Common myeloid progenitor, CD34-positive (primary cell): ENCODE data around the gene PSMC4.

ENCODE experiments used
- CTCF ChIA-PET: fragments of 350-600 bp; sonication (Branson Sonifier 250); formaldehyde crosslinking; loops from one replicate; lab custom pipeline; 2021; ENCODE audit warnings: antibody characterized with exemption; lab: Charles Lee
- POLR2A ChIA-PET: fragments of 350-600 bp; sonication (Branson Sonifier 250); formaldehyde crosslinking; loops from one replicate; lab custom pipeline; 2021; ENCODE audit warnings: antibody characterized with exemption; lab: Charles Lee
- DNase-seq, 3 donors: peaks; one replicate each; pipeline versions ENCODE4 v3.0.0 to v3.0.0-alpha.2; 2013
- H3K27ac ChIP-seq, 2 experiments: 1 replicate in 1 of 2; 2 replicates in 1 of 2; pipeline ENCODE4 v1.7.0; 2013; ENCODE audit warnings: inconsistent platforms in 2 of 2, low read length in 2 of 2, mild to moderate bottlenecking in 2 of 2, low read depth in 1 of 2, moderate library complexity in 1 of 2; ENCODE audit not compliant: severe bottlenecking in 2 of 2, insufficient read depth in 1 of 2, poor library complexity in 1 of 2
- H3K27me3 ChIP-seq, 5 experiments: replicated peaks in 2 of 5; 1 replicate in 3 of 5; 2 replicates in 2 of 5; pipeline versions ENCODE4 v1.6.1 to v1.7.0; 2013; ENCODE audit warnings: low read length in 4 of 5, mild to moderate bottlenecking in 2 of 5, moderate library complexity in 2 of 5, inconsistent platforms in 1 of 5; ENCODE audit not compliant: insufficient read depth in 5 of 5, control insufficient read depth in 4 of 5
- H3K36me3 ChIP-seq, 4 experiments: 1 replicate in 2 of 4; 2 replicates in 2 of 4; pipeline versions ENCODE4 v1.6.1 to v1.7.0; 2013; ENCODE audit warnings: low read length in 3 of 4, control low read depth in 1 of 4, mild to moderate bottlenecking in 1 of 4; ENCODE audit not compliant: control insufficient read depth in 4 of 4, insufficient read depth in 4 of 4
- H3K4me1 ChIP-seq, 4 experiments: 1 replicate in 3 of 4; 2 replicates in 1 of 4; pipeline versions ENCODE4 v1.6.1 to v1.7.1; 2013; ENCODE audit warnings: low read length in 3 of 4, mild to moderate bottlenecking in 3 of 4, control low read depth in 1 of 4, inconsistent platforms in 1 of 4, moderate library complexity in 1 of 4; ENCODE audit not compliant: control insufficient read depth in 4 of 4, insufficient read depth in 4 of 4; ENCODE audit errors: control extremely low read depth in 1 of 4
- H3K4me3 ChIP-seq, 7 experiments: 1 replicate in 4 of 7; 2 replicates in 3 of 7; pipeline versions ENCODE4 v1.5.1 to v1.7.0; 2013; ENCODE audit warnings: mild to moderate bottlenecking in 7 of 7, low read length in 6 of 7, moderate library complexity in 6 of 7, inconsistent platforms in 2 of 7, low read depth in 2 of 7, control low read depth in 1 of 7; ENCODE audit not compliant: insufficient read depth in 4 of 7, control insufficient read depth in 1 of 7; ENCODE audit errors: extremely low read depth in 1 of 7
- H3K9me3 ChIP-seq, 5 experiments: 1 replicate in 4 of 5; 2 replicates in 1 of 5; pipeline versions ENCODE4 v1.6.1 to v1.7.1; 2013; ENCODE audit warnings: low read length in 4 of 5, mild to moderate bottlenecking in 2 of 5, inconsistent platforms in 1 of 5, low read depth in 1 of 5, moderate library complexity in 1 of 5; ENCODE audit not compliant: control insufficient read depth in 4 of 5, insufficient read depth in 2 of 5; ENCODE audit errors: control extremely low read depth in 1 of 5
- WGBS: methylation state at CpG from one replicate; pipeline ENCODE4 v1.1.5; 2013; ENCODE audit not compliant: insufficient coverage; 5-methylcytosine and 5-hydroxymethylcytosine counted together

The PSMC4 gene

DNA sequence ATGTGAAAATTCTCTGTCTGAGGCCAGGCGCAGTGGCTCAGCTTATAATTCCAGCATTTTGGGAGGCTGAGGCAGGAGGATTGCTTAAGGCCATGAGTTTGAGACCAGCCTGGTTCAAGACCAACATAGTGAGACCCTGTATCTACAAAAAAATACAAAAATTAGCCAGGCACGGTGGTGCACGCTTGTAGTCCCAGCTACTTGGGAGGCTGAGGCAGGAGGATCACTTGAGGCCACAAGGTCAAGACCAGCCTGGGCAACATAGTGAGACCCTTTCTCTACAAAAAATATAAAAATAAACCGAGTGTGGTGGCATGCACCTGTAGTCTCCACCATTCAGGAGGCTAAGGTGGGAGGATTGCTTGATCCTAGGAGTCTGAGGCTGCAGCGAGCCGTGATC lies 34.3 kb upstream of the PSMC4 start:
- Histone ChIP-seq H3K36me3 (no peaks in the 10 kb centered on the region), H3K4me1 (peaks cover 4 to 9% (median 8%) of the 10 kb centered on the region in 4 experiments), H3K4me3 (no peak overlapping the region), H3K27me3 (peaks cover 0 to 89% (median 48%) of the 10 kb centered on the region in 5 experiments), H3K9me3 (peaks cover 2 to 16% (median 10%) of the 10 kb centered on the region in 5 experiments), H3K27ac (no peak overlapping the region)
- POLR2A ChIA-PET, result no interaction called here
- 88% methylated on average over 2 of the region's 6 CpGs for WGBS
- DNase-seq, result no peak
- CTCF ChIA-PET, result interaction anchor here (1.2 kb wide), 1 partner anchor 8 kb away, joined by 5 read pairs; no protein-coding TSS in a partner anchor

DNA sequence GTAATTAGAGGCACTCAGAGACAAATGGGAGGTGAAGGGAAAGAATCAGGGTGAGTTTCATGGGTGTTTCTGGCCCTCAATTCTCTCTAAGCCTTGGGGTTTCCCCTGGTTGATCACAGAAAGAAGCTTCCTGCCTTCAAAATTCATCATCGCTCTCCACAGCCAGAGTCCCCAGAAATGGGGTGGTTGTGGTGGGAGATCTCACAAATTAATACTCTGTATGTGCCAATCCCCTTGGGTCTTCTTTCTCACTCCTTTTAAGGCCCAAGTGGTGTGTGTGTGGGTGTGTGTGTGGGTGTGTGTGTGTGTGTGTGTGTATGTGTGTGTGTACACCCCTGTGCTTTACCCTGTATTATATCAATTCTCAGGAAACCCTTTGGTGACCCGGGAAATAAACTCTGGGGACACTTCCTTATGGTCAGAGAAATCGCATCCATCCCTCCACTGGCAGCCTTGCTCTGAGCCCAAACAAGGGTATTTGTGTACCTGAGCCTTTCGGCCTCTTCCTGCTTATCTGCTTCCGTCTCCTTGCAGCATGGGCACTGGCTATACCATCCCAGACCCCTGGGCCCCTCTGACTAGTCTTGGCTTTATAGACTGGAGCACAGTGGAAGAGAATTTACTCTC lies 33.8 kb upstream of the PSMC4 start:
- peaks cover 2 to 16% (median 10%) of the 10 kb centered on the region in 5 experiments for H3K9me3 ChIP-seq
- POLR2A ChIA-PET, result no interaction called here
- H3K27me3 ChIP-seq, result peaks cover 0 to 85% (median 48%) of the 10 kb centered on the region in 5 experiments
- CTCF ChIA-PET, result interaction anchor here (1.2 kb wide), 1 partner anchor 7 kb away, joined by 5 read pairs; no protein-coding TSS in a partner anchor
- WGBS, result 35% methylated on average over 4 of the region's 5 CpGs
- H3K4me1 ChIP-seq, result peaks cover 8 to 14% (median 12%) of the 10 kb centered on the region in 4 experiments
- H3K36me3 ChIP-seq, result no peaks in the 10 kb centered on the region
- H3K27ac ChIP-seq, result no peak overlapping the region
- no peak for DNase-seq
- no peak overlapping the region for H3K4me3 ChIP-seq

DNA sequence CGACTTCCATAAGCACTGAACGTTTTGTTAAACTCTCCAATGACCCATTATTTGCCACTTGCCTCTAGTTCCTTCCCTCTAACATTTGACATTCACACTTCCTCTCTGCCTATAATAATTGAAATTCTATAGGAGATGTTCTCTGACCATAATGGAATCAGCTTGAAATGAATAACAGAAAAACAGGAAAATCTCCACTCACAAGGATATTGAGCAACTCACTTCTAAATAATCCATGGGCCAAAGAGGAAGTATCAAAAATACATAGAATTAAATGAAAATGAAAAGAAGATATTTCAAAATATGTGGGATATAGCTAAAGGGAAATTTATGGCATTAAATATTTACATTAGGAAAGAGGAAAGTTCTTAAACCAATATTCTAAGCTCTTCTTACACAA lies 33.2 kb upstream of the PSMC4 start:
- peaks cover 12 to 18% (median 15%) of the 10 kb centered on the region in 4 experiments for H3K4me1 ChIP-seq
- H3K27ac ChIP-seq, result no peak overlapping the region
- CTCF ChIA-PET, result interaction anchor here (1.2 kb wide), 1 partner anchor 33 kb away, joined by 3 read pairs; the partner anchor contains the start of gene PSMC4
- peaks cover 0 to 81% (median 48%) of the 10 kb centered on the region in 5 experiments for H3K27me3 ChIP-seq
- DNase-seq, result no peak
- WGBS, result 38% methylated on average over 1 of the region's 2 CpGs
- peaks cover 2 to 16% (median 10%) of the 10 kb centered on the region in 5 experiments for H3K9me3 ChIP-seq
- no peak overlapping the region for H3K4me3 ChIP-seq
- POLR2A ChIA-PET, result no interaction called here
- H3K36me3 ChIP-seq, result no peaks in the 10 kb centered on the region

DNA sequence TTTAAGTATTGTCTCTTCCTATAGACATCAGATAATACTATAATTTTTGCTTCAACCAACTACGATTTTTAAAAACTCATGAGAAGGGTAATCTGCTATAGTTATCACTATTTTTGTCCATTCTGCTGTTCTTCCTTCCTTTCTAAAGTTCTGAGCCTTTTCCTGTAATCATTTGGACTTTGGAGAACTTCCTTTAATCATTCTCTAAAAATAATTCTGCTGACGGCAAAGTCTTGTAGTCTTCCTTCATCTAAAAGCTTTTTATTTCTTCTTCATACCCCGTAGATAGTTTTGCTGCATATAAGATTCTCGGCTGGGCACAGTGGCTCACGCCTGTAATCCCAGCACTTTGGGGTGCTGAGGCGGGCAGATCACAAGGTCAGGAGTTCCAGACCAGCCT lies 31.4 kb upstream of the PSMC4 start:
- CTCF ChIA-PET, result interaction anchor here (1.1 kb wide), 1 partner anchor 31 kb away, joined by 4 read pairs; no protein-coding TSS in a partner anchor
- DNase-seq, result no peak
- no peak overlapping the region for H3K4me3 ChIP-seq
- peaks cover 2 to 16% (median 10%) of the 10 kb centered on the region in 5 experiments for H3K9me3 ChIP-seq
- POLR2A ChIA-PET, result interaction anchor here (0.6 kb wide), 1 partner anchor 1256 kb away, joined by 3 read pairs; no protein-coding TSS in a partner anchor
- peaks cover 15 to 21% (median 17%) of the 10 kb centered on the region in 4 experiments for H3K4me1 ChIP-seq
- 84% methylated on average over 5 of the region's 6 CpGs for WGBS
- peaks cover 0 to 79% (median 41%) of the 10 kb centered on the region in 5 experiments for H3K27me3 ChIP-seq
- H3K27ac ChIP-seq, result no peak overlapping the region
- H3K36me3 ChIP-seq, result no peaks in the 10 kb centered on the region

DNA sequence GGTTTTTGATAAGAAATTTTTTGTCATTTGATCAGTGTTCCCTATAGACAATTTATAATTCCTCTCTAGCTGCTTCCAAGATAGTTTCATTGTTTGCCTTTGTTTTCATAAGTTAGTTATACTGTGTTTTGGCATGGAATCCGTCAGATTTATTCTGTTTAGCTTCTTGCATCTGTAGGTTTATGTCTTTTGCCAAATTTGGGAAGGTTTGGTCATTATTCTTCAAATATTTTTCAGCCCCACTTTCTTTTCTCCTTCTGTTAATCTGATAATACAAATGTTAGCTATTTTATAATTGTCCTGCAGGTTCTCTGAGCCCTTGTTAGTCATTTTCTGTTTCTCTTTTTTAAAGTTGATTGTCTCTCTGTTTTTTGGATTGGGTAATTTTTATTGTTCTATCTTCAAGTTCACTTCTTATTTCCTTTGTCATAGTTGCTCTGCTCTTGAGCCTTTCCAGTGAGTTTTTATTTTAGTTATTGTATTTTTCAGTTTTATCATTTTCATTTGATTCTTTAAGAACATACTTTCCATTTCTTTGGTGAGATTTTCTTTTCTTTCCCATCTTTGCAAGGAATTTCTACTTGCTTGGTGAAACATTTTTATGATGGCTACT lies 30.6 kb upstream of the PSMC4 start:
- Histone ChIP-seq H3K36me3 (no peaks in the 10 kb centered on the region), H3K9me3 (peaks cover 2 to 16% (median 10%) of the 10 kb centered on the region in 5 experiments), H3K4me3 (no peak overlapping the region), H3K4me1 (peaks cover 15 to 21% (median 17%) of the 10 kb centered on the region in 4 experiments), H3K27me3 (peaks cover 0 to 78% (median 43%) of the 10 kb centered on the region in 5 experiments), H3K27ac (no peak overlapping the region)
- WGBS, result no CpG with 5 or more reads among the region's 1 CpG
- POLR2A ChIA-PET, result interaction anchor here (0.6 kb wide), 1 partner anchor 1257 kb away, joined by 3 read pairs; no protein-coding TSS in a partner anchor
- no peak for DNase-seq
- CTCF ChIA-PET, result interaction anchor here (1.1 kb wide), 1 partner anchor 30 kb away, joined by 4 read pairs; no protein-coding TSS in a partner anchor

DNA sequence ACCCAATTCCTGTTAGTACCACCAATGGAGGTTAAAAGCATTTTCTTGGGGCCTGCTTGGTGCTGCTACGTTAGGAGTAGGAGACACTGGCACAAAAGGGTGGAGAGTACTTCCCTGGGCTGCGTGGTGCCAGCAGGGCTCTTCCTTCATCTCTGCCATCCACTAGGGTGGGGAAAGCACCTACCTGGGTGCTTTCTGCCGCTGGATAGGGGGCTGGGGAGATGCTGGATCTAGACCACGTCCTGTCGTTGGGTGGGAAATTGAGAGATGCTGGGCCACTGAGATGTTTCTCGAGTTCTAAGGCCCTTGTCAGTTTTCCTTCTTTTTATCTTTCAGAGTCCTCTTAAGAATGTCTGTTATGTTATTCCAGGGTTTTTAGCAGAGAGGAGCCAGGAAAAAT lies 29.8 kb upstream of the PSMC4 start:
- ChIA-PET CTCF (interaction anchor here (1.4 to 2.1 kb wide), 2 partner anchors 12 to 29 kb away, joined by 6 to 13 read pairs; partner anchors contain the start of gene PSMC4), POLR2A (interaction anchor here (1.4 kb wide), 1 partner anchor 12 kb away, joined by 4 read pairs; no protein-coding TSS in a partner anchor)
- H3K36me3 ChIP-seq, result no peaks in the 10 kb centered on the region
- DNase-seq, result no peak
- 22% methylated on average over 4 of the region's 6 CpGs for WGBS
- peaks cover 2 to 16% (median 10%) of the 10 kb centered on the region in 5 experiments for H3K9me3 ChIP-seq
- no peak overlapping the region for H3K27ac ChIP-seq
- peaks cover 15 to 21% (median 17%) of the 10 kb centered on the region in 4 experiments for H3K4me1 ChIP-seq
- peaks cover 0 to 76% (median 38%) of the 10 kb centered on the region in 5 experiments for H3K27me3 ChIP-seq
- H3K4me3 ChIP-seq, result no peak overlapping the region
